ENCODE data around the gene FRRS1L.

Gene FRRS1L, protein sequence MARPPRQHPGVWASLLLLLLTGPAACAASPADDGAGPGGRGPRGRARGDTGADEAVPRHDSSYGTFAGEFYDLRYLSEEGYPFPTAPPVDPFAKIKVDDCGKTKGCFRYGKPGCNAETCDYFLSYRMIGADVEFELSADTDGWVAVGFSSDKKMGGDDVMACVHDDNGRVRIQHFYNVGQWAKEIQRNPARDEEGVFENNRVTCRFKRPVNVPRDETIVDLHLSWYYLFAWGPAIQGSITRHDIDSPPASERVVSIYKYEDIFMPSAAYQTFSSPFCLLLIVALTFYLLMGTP

DNA sequence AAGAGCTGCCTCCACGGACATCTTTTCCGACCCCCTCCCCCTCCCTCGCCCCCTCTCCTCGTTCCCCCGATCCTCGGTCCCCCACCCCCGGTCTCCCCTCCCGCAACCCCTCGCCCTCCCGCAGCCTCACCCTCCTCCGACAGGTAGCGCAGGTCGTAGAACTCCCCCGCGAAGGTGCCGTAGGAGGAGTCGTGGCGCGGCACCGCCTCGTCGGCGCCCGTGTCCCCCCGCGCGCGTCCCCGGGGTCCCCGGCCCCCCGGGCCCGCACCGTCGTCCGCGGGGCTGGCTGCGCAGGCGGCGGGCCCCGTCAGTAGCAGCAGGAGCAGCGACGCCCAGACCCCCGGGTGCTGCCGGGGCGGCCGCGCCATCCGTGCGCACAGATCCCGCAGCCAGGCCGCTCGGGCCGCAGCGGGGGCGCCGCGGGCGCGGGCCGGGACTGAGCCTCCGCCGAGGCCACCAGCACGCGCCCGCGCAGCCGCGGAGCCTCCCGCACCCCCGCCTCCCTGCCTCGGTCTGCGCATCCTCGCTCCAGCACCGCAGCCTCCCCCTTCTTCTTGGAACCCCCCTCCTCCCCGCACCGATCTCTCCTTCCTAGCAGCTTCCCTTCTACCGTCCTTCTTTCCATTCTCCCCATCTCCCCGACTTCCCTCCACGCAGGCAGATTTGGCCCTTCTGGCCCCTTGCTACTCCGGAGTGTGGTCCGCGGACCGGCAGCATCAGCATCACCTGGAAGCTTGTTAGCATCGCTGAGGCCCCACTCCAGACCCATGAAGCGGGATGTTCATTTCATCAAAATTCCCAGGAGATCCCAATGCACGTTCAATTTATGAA lies at the start of gene FRRS1L:
TSS of gene FRRS1L (minus strand) at position 479 of the 831 bp plus-strand sequence. CDS start at position 368, 111 bp downstream.
- TF ChIP-seq ZNF274 (IDR thresholded peaks at IDR 0.05; ENCODE audit: low read depth, low read length), result no peak
- H3K4me3 ChIP-seq (ENCODE audit: low read length), result no peak within 1 kb of the TSS

DNA sequence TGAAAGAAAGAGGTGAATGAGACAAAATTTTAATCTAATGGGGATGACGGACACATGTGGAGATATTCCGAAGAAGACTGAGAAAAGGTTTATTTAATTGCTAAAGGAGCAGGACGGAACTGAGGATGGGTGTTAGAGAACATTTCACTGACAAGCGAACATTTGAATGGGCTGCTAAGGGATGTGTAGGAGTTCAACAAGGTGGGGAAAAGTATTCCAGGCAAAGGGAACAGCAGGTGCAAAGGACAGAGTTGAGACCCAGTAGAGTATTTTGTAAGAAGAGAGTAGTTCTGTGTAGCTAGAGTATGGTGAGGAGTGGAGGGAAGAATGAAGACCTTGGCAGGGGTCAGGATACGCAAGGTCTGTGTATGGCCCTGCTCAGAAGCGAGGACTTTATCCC lies 47.4 kb upstream of the FRRS1L start:
- no peak for TF ChIP-seq ZNF274 (IDR thresholded peaks at IDR 0.05; ENCODE audit: low read depth, low read length)
- H3K4me3 ChIP-seq (ENCODE audit: low read length), result no peak overlapping the region

DNA sequence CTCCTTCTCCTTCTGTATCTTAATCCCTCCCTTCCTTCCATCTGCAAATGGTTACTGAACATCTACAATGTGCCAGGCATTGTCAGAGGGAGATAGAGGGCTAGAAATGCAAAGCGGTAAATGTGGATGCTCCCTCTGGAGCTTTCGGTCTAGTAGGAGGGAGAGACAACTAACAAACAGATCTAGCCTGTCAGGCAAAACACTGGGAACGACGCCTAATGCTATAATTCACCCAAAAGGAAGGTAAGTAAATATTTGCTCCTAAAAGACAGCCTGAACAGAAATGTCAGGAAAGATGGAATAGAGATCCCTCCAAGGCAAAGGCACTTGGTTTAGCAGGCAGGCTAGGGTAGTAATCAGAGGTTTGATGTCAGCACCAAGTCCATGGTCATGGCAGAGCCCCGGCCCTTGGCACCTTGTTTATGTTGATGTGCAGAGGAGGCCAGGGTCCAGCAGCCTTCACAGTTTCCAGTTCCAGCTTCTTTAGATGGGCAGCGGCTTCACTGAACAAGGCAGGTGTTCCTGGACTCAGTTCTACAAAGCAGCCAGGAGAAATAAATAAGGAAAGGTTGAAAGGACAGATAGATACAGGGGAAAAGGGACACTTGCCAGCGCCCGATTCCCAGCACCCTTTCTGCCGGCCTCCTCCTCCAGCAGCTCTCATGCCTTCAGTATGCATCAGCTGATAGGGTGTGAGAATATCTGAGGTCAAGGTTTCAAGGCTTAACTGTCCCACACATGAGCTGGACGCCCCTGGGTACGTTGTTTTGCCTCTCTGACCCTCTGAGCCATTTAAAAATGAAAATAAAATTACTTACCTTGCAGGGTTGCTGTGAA lies 46.5 kb upstream of the FRRS1L start:
- no peak overlapping the region for H3K4me3 ChIP-seq (ENCODE audit: low read length)
- TF ChIP-seq ZNF274 (IDR thresholded peaks at IDR 0.05; ENCODE audit: low read depth, low read length), result no peak

DNA sequence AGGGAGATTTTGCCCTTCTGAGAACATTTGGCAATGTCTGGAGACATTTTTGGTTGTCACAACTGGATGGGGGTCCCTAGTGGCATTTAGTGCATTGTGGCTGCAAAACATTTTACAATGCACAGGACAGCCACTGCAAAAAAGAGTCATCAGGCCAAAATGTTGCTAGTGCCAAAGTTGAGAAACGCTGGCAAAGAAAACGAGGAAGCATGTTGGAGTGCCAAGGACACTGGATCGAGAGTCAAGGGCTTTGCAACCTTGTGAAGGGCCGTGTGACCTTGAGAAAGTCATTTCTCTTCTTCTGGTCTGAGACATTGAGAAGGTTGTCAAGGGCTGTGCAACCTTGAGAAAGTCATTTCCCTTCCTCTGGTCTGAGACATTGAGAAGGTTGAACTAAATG lies 45.7 kb upstream of the FRRS1L start:
- no peak for TF ChIP-seq ZNF274 (IDR thresholded peaks at IDR 0.05; ENCODE audit: low read depth, low read length)
- no peak overlapping the region for H3K4me3 ChIP-seq (ENCODE audit: low read length)

DNA sequence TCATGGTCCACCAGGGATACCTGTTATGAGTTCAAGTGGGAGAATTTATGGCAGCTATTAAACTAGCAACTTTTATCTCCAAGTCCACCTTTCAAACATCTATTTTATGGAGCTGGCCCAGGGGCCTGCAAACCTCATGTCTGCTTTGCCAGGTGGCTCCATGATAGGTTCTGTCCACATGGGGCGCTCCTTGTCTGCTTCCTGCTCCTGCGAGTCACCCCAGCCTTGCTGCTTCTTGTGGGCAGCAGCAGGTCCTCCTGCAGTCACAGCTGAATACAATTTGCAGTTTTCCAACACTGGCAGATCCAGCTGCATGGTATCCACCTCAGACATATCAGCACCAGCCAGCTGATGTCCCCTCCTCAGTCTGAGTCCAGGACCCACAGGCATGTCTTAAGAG lies 39.6 kb upstream of the FRRS1L start:
- TF ChIP-seq ZNF274 (IDR thresholded peaks at IDR 0.05; ENCODE audit: low read depth, low read length), result no peak
- no peak overlapping the region for H3K4me3 ChIP-seq (ENCODE audit: low read length)

DNA sequence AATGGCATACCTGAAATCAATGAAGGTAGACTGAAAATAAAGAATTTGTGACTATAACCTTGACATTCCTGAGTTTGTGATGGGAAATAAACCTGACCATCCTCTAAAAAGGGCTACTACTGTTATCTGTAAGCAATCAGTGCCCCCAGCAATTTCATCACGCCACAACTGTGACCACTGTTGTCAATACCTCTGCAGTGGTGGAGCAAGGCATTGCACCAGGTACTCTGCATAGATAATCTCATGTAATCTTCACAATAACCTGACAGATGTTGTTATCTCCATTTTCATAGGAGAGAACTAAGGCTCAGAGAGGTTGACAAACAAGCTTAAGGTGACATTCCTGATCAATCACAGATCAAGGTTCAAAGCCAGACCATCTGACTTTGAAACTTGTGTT lies 38.5 kb upstream of the FRRS1L start:
- no peak overlapping the region for H3K4me3 ChIP-seq (ENCODE audit: low read length)
- TF ChIP-seq ZNF274 (IDR thresholded peaks at IDR 0.05; ENCODE audit: low read depth, low read length), result no peak

DNA sequence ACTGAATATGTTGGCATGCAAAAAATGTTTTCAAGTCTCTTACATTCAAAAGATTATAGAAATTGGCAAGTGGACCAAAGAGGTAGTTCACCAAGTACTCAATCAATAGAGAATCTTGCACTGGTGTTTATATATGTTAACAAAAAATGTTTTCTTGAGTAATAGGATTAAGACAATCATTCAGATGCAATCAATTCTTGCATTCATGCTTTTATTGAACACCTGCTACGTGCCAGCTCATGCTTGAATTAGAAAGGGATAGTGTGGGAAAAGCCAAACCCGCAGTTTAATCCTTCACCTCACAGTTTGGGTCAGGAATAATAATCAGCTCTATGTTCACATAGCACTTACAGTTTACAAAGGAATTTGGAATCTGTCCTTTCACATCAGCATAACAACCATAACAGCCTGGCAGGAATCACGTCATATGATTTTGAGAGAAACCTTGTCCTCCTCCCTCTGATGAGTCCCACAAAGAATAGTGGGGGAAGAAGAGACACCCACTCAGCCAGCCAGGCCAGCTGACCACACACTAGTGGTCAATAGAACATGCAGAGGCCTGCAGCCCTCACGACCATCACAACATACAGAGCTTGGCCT lies 36.8 kb upstream of the FRRS1L start:
- no peak for TF ChIP-seq ZNF274 (IDR thresholded peaks at IDR 0.05; ENCODE audit: low read depth, low read length)
- H3K4me3 ChIP-seq (ENCODE audit: low read length), result no peak overlapping the region

DNA sequence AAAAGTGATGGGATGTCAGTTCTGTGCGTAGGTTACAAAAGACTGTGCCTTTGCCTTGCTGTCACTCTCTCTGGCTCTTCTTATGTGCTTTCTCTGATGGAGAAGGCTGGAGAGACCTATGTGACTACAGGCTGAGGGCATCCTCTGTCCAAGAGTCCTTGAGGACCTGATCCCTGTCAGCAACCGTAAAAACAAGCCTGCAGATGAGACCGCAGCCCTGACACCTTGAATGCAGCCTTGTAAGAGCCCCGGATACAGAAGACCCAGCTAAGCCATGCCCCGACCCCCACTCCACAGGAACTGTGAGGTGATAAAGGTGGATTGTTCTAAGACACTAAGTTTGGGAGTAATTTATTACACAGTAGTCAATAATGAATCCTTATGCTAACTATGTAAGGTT lies 32.6 kb upstream of the FRRS1L start:
- no peak overlapping the region for H3K4me3 ChIP-seq (ENCODE audit: low read length)
- TF ChIP-seq ZNF274 (IDR thresholded peaks at IDR 0.05; ENCODE audit: low read depth, low read length), result no peak

DNA sequence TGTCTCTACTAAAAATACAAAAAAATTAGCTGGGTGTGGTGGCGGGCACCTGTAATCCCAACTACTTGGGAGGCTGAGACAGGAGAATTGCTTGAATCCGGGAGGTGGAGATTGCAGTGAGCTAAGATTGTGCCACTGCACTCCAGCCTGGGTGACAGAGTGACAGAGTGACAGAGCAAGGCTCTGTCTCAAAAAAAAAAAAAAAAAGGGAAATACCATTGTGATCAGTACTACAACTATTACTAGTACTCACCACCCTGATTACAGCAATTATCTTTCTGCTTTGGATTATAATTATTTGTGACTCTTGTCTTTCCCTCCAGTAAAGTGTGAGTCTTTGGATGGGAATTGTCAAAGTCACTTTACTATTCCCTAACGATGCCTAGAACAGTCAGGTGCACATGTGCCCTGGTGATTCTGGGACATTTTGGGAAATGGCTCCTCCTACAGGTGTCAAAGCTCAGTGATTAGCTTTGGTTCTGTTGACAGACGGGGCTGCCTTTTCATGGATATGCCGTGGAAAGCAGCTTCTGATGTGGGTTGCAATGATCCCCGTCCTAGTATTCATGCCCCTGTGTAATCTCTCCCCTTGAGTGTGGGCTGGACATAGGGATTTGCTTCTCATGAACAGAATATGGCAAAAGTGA lies 31.8 kb upstream of the FRRS1L start:
- TF ChIP-seq ZNF274 (IDR thresholded peaks at IDR 0.05; ENCODE audit: low read depth, low read length), result no peak
- no peak overlapping the region for H3K4me3 ChIP-seq (ENCODE audit: low read length)

DNA sequence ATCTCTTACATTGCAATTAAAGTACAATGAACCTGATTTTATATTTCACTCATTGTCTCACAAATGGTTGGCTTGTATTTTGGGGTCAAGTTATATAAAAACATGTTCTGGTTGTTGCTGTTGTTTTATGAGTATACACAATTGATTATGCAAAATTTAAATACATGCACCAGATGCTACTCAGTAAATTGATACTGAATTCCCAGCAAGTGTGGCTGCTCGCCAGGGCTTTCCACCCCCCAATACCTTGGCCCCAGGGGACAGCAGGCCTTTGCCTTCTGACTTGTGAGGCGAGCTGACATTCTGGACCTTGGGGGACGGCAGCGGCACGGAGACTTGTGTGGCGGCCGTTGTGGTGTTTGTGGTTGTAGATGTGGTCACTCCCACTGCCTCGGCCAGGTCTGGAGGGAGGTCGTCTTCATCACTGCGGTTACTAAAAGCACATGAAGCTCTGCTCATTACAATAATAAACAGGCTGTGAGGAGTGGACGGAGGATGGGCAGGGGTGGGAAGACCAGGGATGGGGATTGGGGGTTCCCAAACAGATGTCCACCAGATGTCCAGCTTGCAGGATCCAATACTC lies 27.0 kb upstream of the FRRS1L start:
- TF ChIP-seq ZNF274 (IDR thresholded peaks at IDR 0.05; ENCODE audit: low read depth, low read length), result no peak
- H3K4me3 ChIP-seq (ENCODE audit: low read length), result no peak overlapping the region

DNA sequence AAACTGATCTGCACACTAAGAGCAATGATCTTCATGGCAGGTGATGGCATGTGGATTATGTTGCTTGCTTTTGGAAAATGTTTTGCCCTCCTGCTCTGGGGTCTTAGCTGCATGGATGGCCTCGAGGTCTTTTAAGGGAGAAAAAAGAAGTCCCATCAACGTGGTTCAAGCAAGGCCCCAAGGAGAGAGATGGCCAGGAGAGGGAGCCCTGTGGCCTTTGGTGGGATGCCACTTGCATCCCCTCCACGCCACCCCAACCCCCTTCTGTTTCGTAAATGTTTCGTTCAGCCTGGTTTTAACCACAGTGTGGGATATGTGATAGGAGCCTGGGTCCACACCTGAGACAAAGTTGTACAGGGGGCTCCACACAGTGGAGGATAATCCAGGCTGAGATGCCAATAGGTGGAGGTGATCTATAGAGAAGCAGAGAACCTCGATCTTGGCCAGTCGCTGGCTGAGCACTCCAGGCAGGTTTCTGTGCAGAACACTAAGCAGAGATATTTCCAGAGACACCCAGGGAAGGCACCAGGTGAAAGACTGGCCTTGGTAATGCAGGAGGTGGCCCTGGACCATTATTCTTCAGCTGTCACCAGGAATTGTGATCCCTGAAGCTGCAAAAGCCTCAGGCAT lies 25.8 kb upstream of the FRRS1L start:
- TF ChIP-seq ZNF274 (IDR thresholded peaks at IDR 0.05; ENCODE audit: low read depth, low read length), result no peak
- H3K4me3 ChIP-seq (ENCODE audit: low read length), result no peak overlapping the region

DNA sequence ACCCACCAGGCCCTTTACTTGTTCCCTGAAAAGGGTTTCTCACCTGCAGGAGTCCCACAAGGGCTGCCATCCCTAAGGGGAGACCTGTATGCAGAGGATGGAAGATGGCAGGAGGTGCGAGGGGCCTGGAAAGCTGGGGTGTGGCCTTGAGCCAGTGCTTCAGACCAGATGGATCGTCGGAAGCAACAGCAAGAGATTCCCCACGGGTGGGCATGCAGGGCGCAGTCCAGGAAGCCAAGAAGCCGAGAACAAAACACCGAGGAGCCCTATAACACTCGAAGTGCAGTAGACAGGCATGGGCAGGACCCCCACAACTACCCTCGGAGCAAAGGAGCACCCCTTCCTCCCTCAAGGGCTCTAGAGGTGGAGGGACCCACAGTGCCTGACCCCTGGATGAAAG lies 24.7 kb upstream of the FRRS1L start:
- no peak overlapping the region for H3K4me3 ChIP-seq (ENCODE audit: low read length)
- no peak for TF ChIP-seq ZNF274 (IDR thresholded peaks at IDR 0.05; ENCODE audit: low read depth, low read length)

DNA sequence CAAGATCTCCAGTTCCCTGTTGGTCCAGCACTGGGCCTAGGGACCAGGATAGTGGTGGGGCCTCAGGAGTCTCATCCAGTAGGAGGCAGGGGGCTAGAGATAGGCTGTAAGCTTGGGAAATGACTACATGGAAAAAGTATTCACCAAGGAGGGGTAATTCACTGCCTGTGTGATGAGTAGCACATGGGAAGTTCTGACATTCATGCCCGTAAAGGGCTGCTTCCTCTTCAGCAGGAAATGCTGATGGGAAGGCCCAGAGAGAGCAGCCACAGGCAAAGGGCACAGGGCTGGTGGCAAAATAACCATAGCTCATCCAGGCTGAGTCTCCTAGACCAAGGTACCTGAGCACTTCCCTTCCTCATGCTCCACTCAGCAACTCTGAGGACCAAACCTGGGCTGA lies 23.1 kb upstream of the FRRS1L start:
- no peak for TF ChIP-seq ZNF274 (IDR thresholded peaks at IDR 0.05; ENCODE audit: low read depth, low read length)
- H3K4me3 ChIP-seq (ENCODE audit: low read length), result no peak overlapping the region

All from GM08714 (cell line).